A549 (cell line): ENCODE measurements around the gene PDF.
A peak's percentile ranks its signal among the peaks of the same experiment; 100 is the strongest.

Experiments used
- BHLHE40 ChIP-seq: IDR thresholded peaks from 2 replicates; pipeline ENCODE4 v1.6.1; 2012; ENCODE audit warnings: low read depth, low read length, inconsistent platforms
- CTCF ChIP-seq: fragments of >200 bp; sonication (Bioruptor Twin); formaldehyde crosslinking; IDR thresholded peaks from 3 replicates; pipeline ENCODE4 v1.5.1; 2016
- GATA3 ChIP-seq: IDR thresholded peaks from 2 replicates; pipeline ENCODE4 v1.6.1; 2012; ENCODE audit warnings: borderline replicate concordance
- HMGXB4 ChIP-seq: fragments of 250-450 bp; sonication (Bioruptor Pico); IDR thresholded peaks from 2 replicates; pipeline ENCODE4 v1.5.0; 2021; ENCODE audit warnings: mild to moderate bottlenecking, moderate library complexity, borderline replicate concordance
- KDM1A ChIP-seq: fragments of 200-600 bp; sonication (generic); IDR thresholded peaks from 2 replicates; pipeline ENCODE4 v1.6.1; 2016; ENCODE audit warnings: low read depth, mild to moderate bottlenecking
- MAX ChIP-seq: IDR thresholded peaks from 2 replicates; pipeline ENCODE4 v1.6.1; 2012
- PHF8 ChIP-seq: fragments of 200-600 bp; sonication (generic); IDR thresholded peaks from 2 replicates; pipeline ENCODE4 v1.6.1; 2016; ENCODE audit warnings: low read depth, mild to moderate bottlenecking, antibody characterized with exemption, moderate library complexity, borderline replicate concordance
- RAD21 ChIP-seq, 2 experiments: fragments of >200 bp in 1 of 2; sonication (Bioruptor Twin) in 1 of 2; formaldehyde crosslinking in 1 of 2; IDR thresholded peaks in 1 of 2; conservative IDR thresholded peaks in 1 of 2; 2 replicates in 1 of 2; 3 replicates in 1 of 2; pipeline ENCODE4 v1.6.1; 2012 to 2018; ENCODE audit warnings: inconsistent platforms in 1 of 2
- RCOR1 ChIP-seq: fragments of 150-350 bp; IDR thresholded peaks from 2 replicates; pipeline ENCODE4 v1.6.1; 2014; ENCODE audit warnings: antibody characterized with exemption, low read length, low read depth
- REST ChIP-seq: fragments of 200-600 bp; sonication (generic); IDR thresholded peaks from 2 replicates; pipeline ENCODE4 v1.6.1; 2016; ENCODE audit warnings: antibody characterized with exemption, mild to moderate bottlenecking, moderate library complexity
- USF2 ChIP-seq: fragments of 450-650 bp; IDR thresholded peaks from 2 replicates; pipeline ENCODE4 v1.6.1; 2014; ENCODE audit warnings: antibody characterized with exemption
- ZC3H11A ChIP-seq: fragments of 450-650 bp; IDR thresholded peaks from 2 replicates; pipeline ENCODE4 v1.6.1; 2014; ENCODE audit warnings: antibody characterized with exemption, mild to moderate bottlenecking
- ZNF302 ChIP-seq: fragments of 250-450 bp; sonication (Bioruptor Pico); IDR thresholded peaks from 2 replicates; pipeline ENCODE4 v1.9.0; 2021; ENCODE audit warnings: inconsistent platforms, mild to moderate bottlenecking, moderate library complexity

GRCh38 chr16:69286941-69287713, 43.3 kb downstream of the PDF start:
- TF ChIP-seq RAD21 (conservative IDR thresholded peaks at IDR 0.05 in 1 of 2, IDR thresholded peaks at IDR 0.05 in 1 of 2) (peak; percentile 68 to 78), RCOR1 (no peak), MAX (no peak), REST (no peak), CTCF (peak; percentile 91), HMGXB4 (CRISPR knock-in tag) (no peak), PHF8 (no peak), KDM1A (no peak), BHLHE40 (no peak), ZNF302 (CRISPR knock-in tag) (no peak), GATA3 (no peak), USF2 (no peak), ZC3H11A (no peak)
